Measurements from ENCODE around the gene PPARGC1A. TPM values are rescaled to one million over a fixed set of nuclear protein-coding genes. Genes with fewer than 3 reads are reported as not detected.

The PPARGC1A gene
- total and polyA plus RNA-seq, 10 of the 15 experiments (the other 5 are each of a cell fraction or from before 2014, with no cell fraction given), result 0.01 to 0.05 (median 0.04) TPM; not detected in 7

DNA sequence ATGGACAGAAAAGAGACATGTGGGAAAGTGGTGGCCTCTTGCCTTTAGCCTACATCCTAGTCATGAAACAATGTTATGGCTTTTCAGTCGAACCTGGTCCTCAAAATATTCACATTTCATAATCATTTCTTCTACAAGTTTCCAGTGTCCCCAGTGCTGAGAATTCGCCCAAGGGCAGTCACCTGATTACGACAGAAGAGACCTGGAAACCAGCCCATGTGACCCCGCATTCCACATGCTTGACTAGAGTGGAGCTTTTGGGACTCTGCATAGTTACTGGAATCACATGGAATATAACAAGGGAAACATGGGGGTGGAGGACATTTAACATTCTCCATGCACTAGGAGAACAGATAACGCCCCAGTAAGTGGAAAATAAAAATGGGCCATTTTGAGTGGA is 100.1 kb downstream of the PPARGC1A start (continued):
- TF ChIP-seq SIX5 (IDR thresholded peaks at IDR 0.05; ENCODE audit: low read depth, low read length, severe bottlenecking) (no peak), NR2C1 (IDR thresholded peaks at IDR 0.05) (no peak), TCF12 (IDR thresholded peaks at IDR 0.05; ENCODE audit: low read depth, low read length) (no peak), NBN (IDR thresholded peaks at IDR 0.05) (no peak)
- TF ChIP-seq, protein P1, sequence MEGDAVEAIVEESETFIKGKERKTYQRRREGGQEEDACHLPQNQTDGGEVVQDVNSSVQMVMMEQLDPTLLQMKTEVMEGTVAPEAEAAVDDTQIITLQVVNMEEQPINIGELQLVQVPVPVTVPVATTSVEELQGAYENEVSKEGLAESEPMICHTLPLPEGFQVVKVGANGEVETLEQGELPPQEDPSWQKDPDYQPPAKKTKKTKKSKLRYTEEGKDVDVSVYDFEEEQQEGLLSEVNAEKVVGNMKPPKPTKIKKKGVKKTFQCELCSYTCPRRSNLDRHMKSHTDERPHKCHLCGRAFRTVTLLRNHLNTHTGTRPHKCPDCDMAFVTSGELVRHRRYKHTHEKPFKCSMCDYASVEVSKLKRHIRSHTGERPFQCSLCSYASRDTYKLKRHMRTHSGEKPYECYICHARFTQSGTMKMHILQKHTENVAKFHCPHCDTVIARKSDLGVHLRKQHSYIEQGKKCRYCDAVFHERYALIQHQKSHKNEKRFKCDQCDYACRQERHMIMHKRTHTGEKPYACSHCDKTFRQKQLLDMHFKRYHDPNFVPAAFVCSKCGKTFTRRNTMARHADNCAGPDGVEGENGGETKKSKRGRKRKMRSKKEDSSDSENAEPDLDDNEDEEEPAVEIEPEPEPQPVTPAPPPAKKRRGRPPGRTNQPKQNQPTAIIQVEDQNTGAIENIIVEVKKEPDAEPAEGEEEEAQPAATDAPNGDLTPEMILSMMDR (IDR thresholded peaks at IDR 0.05 in 2 of 3, conservative IDR thresholded peaks at IDR 0.05 in 1 of 3; ENCODE audit: control insufficient read depth in 2 of 3, extremely low read depth in 1 of 3, insufficient read depth in 1 of 3, low read depth in 3 of 3, low read length in 3 of 3), result no peak
- TF ChIP-seq, protein P2, sequence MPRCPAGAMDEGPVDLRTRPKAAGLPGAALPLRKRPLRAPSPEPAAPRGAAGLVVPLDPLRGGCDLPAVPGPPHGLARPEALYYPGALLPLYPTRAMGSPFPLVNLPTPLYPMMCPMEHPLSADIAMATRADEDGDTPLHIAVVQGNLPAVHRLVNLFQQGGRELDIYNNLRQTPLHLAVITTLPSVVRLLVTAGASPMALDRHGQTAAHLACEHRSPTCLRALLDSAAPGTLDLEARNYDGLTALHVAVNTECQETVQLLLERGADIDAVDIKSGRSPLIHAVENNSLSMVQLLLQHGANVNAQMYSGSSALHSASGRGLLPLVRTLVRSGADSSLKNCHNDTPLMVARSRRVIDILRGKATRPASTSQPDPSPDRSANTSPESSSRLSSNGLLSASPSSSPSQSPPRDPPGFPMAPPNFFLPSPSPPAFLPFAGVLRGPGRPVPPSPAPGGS (IDR thresholded peaks at IDR 0.05; ENCODE audit: borderline replicate concordance, insufficient read depth, low read depth, low read length, poor library complexity, severe bottlenecking), result no peak

DNA sequence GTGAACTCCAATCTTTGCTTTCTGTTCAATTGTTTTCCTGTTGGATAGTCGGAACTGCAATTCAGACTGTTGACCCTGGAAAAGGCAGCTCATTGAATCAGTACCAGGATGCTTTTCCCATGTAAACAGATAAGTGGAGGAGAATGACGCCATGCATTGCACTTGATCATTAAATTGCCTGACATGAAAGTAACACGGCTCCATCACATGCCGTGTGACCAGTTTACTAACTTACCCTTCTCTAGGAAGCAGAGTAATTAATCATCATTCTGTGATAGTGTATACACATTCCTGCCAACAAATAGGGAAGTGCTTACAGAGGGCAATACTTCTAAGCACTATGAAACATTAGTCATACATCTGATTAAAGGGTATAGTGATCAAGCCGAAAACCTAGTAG is 101.4 kb downstream of the PPARGC1A start:
- H3K4me1 ChIP-seq (ENCODE audit: control insufficient read depth, insufficient read depth, low read length), result no peaks in the 10 kb centered on the region
- RAD21 ChIA-PET (ENCODE audit: unreplicated experiment), result no interaction called here
- no peaks in the 10 kb centered on the region for H3K36me3 ChIP-seq (ENCODE audit: control insufficient read depth in 2 of 2, insufficient read depth in 2 of 2, low read length in 1 of 2)
- no peaks in the 10 kb centered on the region for H3K79me2 ChIP-seq (ENCODE audit: control insufficient read depth, insufficient read depth, low read length)
- WGBS (ENCODE audit: insufficient coverage, insufficient replicate concordance, low lambda C conversion rate, missing lambda C conversion rate), result 25% methylated on average over 5 of the region's 5 CpGs
- SMC1A ChIA-PET (ENCODE audit: uncharacterized antibody, unreplicated experiment), result interaction anchor here (0.8 kb wide), 1 partner anchor 296 kb away, joined by 4 read pairs; no protein-coding TSS in a partner anchor
- no peak overlapping the region for H3K4me3 ChIP-seq
- H4K20me1 ChIP-seq (ENCODE audit: control insufficient read depth, insufficient read depth), result no peaks in the 10 kb centered on the region
- CTCF ChIA-PET, result no interaction called here
- H3K27me3 ChIP-seq (replicated peaks in 1 of 2; ENCODE audit: control insufficient read depth in 2 of 2, insufficient read depth in 2 of 2, low read length in 1 of 2), result no peaks in the 10 kb centered on the region
- H3K9ac ChIP-seq (ENCODE audit: control insufficient read depth, insufficient read depth, low read length), result no peak overlapping the region
- H3K27ac ChIP-seq (ENCODE audit: control insufficient read depth, insufficient read depth), result no peak overlapping the region
- DNase-seq (ENCODE audit: low read depth, low spot score) (no peak), FAIRE-seq (no peak), ATAC-seq (no peak)
- BruUV-seq (replicated peaks), result no TSS peak
- H3K4me2 ChIP-seq (ENCODE audit: control insufficient read depth, insufficient read depth), result no peak overlapping the region
- H3K9me3 ChIP-seq (replicated peaks; ENCODE audit: control insufficient read depth, insufficient read depth, low read length), result no peaks in the 10 kb centered on the region
- intact Hi-C loops (cut with micrococcal nuclease; ENCODE audit: unreplicated experiment), result no loop called here
- no peak overlapping the region for H2AFZ ChIP-seq (ENCODE audit: control insufficient read depth, low read depth, low read length)
- POLR2A ChIA-PET, result no interaction called here
- in situ Hi-C loops (cut with MboI), result no loop called here
- TF ChIP-seq, protein P3, sequence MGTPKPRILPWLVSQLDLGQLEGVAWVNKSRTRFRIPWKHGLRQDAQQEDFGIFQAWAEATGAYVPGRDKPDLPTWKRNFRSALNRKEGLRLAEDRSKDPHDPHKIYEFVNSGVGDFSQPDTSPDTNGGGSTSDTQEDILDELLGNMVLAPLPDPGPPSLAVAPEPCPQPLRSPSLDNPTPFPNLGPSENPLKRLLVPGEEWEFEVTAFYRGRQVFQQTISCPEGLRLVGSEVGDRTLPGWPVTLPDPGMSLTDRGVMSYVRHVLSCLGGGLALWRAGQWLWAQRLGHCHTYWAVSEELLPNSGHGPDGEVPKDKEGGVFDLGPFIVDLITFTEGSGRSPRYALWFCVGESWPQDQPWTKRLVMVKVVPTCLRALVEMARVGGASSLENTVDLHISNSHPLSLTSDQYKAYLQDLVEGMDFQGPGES (IDR thresholded peaks at IDR 0.05), result no peak
- no peak for TF ChIP-seq IKZF2 (IDR thresholded peaks at IDR 0.05)
- no peak for TF ChIP-seq SMAD1 (IDR thresholded peaks at IDR 0.05; ENCODE audit: low read depth, partially characterized antibody)
- TF ChIP-seq, protein P4, sequence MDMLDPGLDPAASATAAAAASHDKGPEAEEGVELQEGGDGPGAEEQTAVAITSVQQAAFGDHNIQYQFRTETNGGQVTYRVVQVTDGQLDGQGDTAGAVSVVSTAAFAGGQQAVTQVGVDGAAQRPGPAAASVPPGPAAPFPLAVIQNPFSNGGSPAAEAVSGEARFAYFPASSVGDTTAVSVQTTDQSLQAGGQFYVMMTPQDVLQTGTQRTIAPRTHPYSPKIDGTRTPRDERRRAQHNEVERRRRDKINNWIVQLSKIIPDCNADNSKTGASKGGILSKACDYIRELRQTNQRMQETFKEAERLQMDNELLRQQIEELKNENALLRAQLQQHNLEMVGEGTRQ (IDR thresholded peaks at IDR 0.05; ENCODE audit: borderline replicate concordance, low read depth, low read length), result no peak
- TF ChIP-seq SRF (IDR thresholded peaks at IDR 0.05; ENCODE audit: low read depth in 2 of 2, low read length in 2 of 2), result no peak
- TF ChIP-seq YY1 (IDR thresholded peaks at IDR 0.05; ENCODE audit: low read depth, low read length), result no peak
- no peak for TF ChIP-seq POLR2AphosphoS2 (IDR thresholded peaks at IDR 0.05; ENCODE audit: low read depth, low read length)
- TF ChIP-seq BRCA1 (IDR thresholded peaks at IDR 0.05; ENCODE audit: low read depth, low read length), result no peak
- no peak for TF ChIP-seq SPI1 (IDR thresholded peaks at IDR 0.05; ENCODE audit: borderline replicate concordance, insufficient read depth, low read depth, low read length)
- TF ChIP-seq SIN3A (IDR thresholded peaks at IDR 0.05; ENCODE audit: low read depth, low read length), result no peak
- no peak for TF ChIP-seq RB1 (IDR thresholded peaks at IDR 0.05; ENCODE audit: borderline replicate concordance)
